Choroid plexus epithelial cell (primary cell): ENCODE data around the gene SHC1.
A peak's percentile ranks its signal among the peaks of the same experiment; 100 is the strongest.

Experiments
- DNase-seq: peaks from one replicate; pipeline ENCODE4 v3.0.0-alpha.2; 2010; ENCODE audit warnings: low read depth
- H3K4me3 ChIP-seq: 2 replicates; pipeline ENCODE4 v1.5.1; 2011; ENCODE audit warnings: low read depth, mild to moderate bottlenecking, control low read depth, low read length, moderate library complexity
- TF ChIP-seq, protein P1 (sequence below): conservative IDR thresholded peaks from 2 replicates; pipeline ENCODE4 v1.5.1; 2011; ENCODE audit warnings: low read depth, mild to moderate bottlenecking, control low read depth, inconsistent platforms, low read length, moderate library complexity

Gene SHC1

GRCh38 chr1:154974102-154974807 is 3.7 kb upstream of the SHC1 start, which contains the start of gene CKS1B:
TSS of gene CKS1B (plus strand) at chr1:154974681. CDS start at chr1:154974746, 65 bp downstream.
- TF ChIP-seq, protein P1, sequence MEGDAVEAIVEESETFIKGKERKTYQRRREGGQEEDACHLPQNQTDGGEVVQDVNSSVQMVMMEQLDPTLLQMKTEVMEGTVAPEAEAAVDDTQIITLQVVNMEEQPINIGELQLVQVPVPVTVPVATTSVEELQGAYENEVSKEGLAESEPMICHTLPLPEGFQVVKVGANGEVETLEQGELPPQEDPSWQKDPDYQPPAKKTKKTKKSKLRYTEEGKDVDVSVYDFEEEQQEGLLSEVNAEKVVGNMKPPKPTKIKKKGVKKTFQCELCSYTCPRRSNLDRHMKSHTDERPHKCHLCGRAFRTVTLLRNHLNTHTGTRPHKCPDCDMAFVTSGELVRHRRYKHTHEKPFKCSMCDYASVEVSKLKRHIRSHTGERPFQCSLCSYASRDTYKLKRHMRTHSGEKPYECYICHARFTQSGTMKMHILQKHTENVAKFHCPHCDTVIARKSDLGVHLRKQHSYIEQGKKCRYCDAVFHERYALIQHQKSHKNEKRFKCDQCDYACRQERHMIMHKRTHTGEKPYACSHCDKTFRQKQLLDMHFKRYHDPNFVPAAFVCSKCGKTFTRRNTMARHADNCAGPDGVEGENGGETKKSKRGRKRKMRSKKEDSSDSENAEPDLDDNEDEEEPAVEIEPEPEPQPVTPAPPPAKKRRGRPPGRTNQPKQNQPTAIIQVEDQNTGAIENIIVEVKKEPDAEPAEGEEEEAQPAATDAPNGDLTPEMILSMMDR, result no peak

GRCh38 chr1:154973344-154974101 is 3.0 kb upstream of the SHC1 start:
- peak; percentile 98 for DNase-seq
- H3K4me3 ChIP-seq, result peak overlapping the region; percentile 83
- TF ChIP-seq, protein P1, result peak; percentile 43

More at GRCh38 chr1:154974102-154974807, 3.7 kb upstream of the SHC1 start, which contains the start of gene CKS1B:
- peak; percentile 100 for DNase-seq
- H3K4me3 ChIP-seq, result peak within 1 kb of the TSS; percentile 83

DNA sequence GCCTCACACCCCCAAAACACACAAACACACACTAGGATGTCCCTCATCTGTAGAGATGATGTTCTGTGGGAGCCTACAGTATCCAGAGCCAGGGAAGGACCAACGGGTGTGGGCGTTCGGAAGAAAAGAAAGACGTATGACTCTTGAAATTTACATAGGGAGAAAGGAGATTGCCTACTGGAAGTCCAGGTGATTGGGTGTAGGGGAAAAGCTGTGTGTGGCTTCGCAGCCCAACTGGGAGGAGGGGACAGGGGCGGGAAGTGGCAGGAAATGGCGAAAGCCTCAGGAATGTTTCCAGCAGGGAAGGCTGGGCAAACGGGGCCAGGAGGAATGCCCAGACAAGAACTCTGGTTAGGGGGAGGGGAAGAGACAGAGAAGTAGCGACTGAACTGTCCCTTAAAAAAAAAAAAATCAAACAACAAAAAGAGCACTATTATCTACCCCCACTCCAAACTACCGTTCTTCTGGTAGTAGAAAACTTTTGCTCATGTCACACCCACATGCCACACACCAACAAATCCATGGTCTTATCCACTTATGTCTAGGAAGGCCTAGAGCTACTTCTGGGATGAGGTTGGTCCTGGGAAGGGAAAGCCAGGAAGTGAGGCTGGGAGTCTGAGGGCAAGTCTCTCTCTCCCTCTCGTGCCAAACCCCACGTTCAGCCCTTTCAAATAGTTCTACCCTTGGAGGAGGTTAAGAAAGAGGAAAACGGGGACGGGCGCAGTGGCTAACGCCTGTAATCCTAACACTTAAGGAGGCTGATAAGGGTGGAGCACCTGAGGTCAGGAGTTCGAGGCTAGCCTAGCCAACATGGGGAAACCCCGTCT is 2.2 kb upstream of the SHC1 start:
- DNase-seq, result peak; percentile 92
- peak overlapping the region; percentile 83 for H3K4me3 ChIP-seq
- TF ChIP-seq, protein P1, result no peak

GRCh38 chr1:154972213-154972516 is 1.6 kb upstream of the SHC1 start:
- DNase-seq, result no peak
- H3K4me3 ChIP-seq, result peak overlapping the region; percentile 83

DNA sequence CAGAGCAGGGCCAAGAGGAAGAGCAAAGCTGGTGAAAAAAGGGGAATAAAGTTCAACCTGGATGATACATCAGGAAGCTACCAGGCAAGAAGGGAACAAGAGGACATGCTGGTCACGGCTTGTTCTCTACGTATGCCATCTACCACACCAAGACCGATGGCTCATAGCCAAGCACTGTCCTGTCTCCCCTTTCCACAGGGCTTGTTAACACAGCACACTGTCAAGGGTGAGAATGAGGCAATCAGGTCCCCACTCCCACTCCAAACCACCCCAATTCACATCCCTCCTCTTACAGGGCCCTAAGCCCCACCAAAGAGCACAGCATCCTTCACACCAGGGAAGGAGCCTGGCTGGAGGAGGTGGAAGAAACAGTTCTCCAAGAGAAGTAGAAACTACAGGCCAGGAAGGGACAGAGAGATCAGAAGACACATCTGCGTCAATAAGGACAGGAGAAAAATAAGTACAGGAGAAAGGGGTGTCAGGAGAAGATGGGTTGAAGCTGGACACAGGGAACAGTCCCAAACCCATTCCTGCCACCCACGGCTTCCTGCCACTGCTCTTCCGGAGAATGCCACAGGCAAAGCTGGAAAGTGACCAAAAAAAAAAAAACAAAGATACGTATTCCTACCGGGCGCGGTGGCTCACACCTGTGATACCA is 923 bp upstream of the SHC1 start:
- peak overlapping the region; percentile 71 for H3K4me3 ChIP-seq
- TF ChIP-seq, protein P1, result no peak
- peak; percentile 61 for DNase-seq

More at GRCh38 chr1:154972213-154972516, 1.6 kb upstream of the SHC1 start:
- TF ChIP-seq, protein P1, result no peak

GRCh38 chr1:154969860-154970452 is 591 bp downstream of the SHC1 start:
- TF ChIP-seq, protein P1, result no peak
- peak overlapping the region; percentile 71 for H3K4me3 ChIP-seq
- peak; percentile 29 for DNase-seq
